H1 (cell line): Measurements from ENCODE around the gene GDPD4. TPM values are rescaled to one million over a fixed set of nuclear protein-coding genes. Genes with fewer than 3 reads are reported as not detected.

Experiments
- SIX5 ChIP-seq: IDR thresholded peaks from 2 replicates; pipeline ENCODE4 v1.6.1; 2011; ENCODE audit warnings: mild to moderate bottlenecking, low read depth, low read length
- polyA plus RNA-seq, 7 experiments: library from polyadenylated mRNA; depleted of rRNA in 3 of 7; stranded (reverse) in 5 of 7; unstranded in 2 of 7; fragments of >200 nt in 5 of 7; fragments of 200-250 nt in 2 of 7; gene quantifications; 1 replicate in 5 of 7; 2 replicates in 1 of 7; 4 replicates in 1 of 7; pipeline versions ENCODE4 v1.2.1 to v1.2.3, GENCODE V29; 2011 to 2013; ENCODE audit warnings: missing spikeins in 2 of 7, mixed read lengths in 2 of 7
- total RNA-seq: library from RNA; stranded (reverse); fragmentation: NEBNext Ultra II Directional; extraction: Animal tissue kit (Norgen Biotek cat#: 25700); gene quantifications from 2 replicates; pipeline ENCODE4 v1.2.1, GENCODE V29; 2021
- TF ChIP-seq, protein P1 (sequence below): fragments of 300-600 bp; sonication (generic); IDR thresholded peaks from 2 replicates; pipeline ENCODE4 v1.7.1; 2012; ENCODE audit warnings: low read length, moderate library complexity, mild to moderate bottlenecking, inconsistent platforms; ENCODE audit not compliant: insufficient replicate concordance

GDPD4 gene
- total and polyA plus RNA-seq, 2 of the 8 experiments (the other 6 are each of a cell fraction or from before 2014, with no cell fraction given), result not detected

DNA sequence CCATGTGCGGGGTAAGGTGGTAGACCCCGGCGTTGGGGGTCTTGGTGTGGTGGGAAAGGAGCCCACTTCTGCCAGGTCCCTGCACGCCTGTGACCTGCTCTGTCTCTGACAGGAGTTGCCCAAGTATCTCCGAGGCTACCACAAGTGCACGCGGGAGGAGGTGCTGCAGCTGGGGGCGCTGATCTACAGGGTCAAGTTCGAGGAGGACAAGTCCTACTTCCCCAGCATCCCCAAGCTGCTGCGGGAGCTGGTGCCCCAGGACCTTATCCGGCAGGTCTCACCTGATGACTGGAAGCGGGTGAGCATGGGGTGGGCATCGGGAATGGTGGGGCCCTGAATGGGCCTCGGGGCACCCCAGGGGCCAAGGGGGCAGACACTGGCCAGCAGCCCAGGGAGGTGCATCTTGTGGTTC lies 90.4 kb downstream of the GDPD4 start (continued):
- TF ChIP-seq, protein P1, sequence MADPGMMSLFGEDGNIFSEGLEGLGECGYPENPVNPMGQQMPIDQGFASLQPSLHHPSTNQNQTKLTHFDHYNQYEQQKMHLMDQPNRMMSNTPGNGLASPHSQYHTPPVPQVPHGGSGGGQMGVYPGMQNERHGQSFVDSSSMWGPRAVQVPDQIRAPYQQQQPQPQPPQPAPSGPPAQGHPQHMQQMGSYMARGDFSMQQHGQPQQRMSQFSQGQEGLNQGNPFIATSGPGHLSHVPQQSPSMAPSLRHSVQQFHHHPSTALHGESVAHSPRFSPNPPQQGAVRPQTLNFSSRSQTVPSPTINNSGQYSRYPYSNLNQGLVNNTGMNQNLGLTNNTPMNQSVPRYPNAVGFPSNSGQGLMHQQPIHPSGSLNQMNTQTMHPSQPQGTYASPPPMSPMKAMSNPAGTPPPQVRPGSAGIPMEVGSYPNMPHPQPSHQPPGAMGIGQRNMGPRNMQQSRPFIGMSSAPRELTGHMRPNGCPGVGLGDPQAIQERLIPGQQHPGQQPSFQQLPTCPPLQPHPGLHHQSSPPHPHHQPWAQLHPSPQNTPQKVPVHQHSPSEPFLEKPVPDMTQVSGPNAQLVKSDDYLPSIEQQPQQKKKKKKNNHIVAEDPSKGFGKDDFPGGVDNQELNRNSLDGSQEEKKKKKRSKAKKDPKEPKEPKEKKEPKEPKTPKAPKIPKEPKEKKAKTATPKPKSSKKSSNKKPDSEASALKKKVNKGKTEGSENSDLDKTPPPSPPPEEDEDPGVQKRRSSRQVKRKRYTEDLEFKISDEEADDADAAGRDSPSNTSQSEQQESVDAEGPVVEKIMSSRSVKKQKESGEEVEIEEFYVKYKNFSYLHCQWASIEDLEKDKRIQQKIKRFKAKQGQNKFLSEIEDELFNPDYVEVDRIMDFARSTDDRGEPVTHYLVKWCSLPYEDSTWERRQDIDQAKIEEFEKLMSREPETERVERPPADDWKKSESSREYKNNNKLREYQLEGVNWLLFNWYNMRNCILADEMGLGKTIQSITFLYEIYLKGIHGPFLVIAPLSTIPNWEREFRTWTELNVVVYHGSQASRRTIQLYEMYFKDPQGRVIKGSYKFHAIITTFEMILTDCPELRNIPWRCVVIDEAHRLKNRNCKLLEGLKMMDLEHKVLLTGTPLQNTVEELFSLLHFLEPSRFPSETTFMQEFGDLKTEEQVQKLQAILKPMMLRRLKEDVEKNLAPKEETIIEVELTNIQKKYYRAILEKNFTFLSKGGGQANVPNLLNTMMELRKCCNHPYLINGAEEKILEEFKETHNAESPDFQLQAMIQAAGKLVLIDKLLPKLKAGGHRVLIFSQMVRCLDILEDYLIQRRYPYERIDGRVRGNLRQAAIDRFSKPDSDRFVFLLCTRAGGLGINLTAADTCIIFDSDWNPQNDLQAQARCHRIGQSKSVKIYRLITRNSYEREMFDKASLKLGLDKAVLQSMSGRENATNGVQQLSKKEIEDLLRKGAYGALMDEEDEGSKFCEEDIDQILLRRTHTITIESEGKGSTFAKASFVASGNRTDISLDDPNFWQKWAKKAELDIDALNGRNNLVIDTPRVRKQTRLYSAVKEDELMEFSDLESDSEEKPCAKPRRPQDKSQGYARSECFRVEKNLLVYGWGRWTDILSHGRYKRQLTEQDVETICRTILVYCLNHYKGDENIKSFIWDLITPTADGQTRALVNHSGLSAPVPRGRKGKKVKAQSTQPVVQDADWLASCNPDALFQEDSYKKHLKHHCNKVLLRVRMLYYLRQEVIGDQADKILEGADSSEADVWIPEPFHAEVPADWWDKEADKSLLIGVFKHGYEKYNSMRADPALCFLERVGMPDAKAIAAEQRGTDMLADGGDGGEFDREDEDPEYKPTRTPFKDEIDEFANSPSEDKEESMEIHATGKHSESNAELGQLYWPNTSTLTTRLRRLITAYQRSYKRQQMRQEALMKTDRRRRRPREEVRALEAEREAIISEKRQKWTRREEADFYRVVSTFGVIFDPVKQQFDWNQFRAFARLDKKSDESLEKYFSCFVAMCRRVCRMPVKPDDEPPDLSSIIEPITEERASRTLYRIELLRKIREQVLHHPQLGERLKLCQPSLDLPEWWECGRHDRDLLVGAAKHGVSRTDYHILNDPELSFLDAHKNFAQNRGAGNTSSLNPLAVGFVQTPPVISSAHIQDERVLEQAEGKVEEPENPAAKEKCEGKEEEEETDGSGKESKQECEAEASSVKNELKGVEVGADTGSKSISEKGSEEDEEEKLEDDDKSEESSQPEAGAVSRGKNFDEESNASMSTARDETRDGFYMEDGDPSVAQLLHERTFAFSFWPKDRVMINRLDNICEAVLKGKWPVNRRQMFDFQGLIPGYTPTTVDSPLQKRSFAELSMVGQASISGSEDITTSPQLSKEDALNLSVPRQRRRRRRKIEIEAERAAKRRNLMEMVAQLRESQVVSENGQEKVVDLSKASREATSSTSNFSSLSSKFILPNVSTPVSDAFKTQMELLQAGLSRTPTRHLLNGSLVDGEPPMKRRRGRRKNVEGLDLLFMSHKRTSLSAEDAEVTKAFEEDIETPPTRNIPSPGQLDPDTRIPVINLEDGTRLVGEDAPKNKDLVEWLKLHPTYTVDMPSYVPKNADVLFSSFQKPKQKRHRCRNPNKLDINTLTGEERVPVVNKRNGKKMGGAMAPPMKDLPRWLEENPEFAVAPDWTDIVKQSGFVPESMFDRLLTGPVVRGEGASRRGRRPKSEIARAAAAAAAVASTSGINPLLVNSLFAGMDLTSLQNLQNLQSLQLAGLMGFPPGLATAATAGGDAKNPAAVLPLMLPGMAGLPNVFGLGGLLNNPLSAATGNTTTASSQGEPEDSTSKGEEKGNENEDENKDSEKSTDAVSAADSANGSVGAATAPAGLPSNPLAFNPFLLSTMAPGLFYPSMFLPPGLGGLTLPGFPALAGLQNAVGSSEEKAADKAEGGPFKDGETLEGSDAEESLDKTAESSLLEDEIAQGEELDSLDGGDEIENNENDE, result no peak
- TF ChIP-seq SIX5, result no peak
